Stimulated activated naive B cell treated with anti-CD40 and anti-IgM and Interleukin-4, amounts not matched to agents 10 μg/mL and 1 μg/mL and 100 μg/mL, for 72 hours (primary cell): ENCODE measurements around the gene NADK2.
"Not testable (repeated sequence)": the region's sequence is repeated elsewhere in the genome, so short reads cannot be mapped to it uniquely, and the experiment has no call there.

Experiments
- ATAC-seq, 2 donors: fragments of 150-1000 bp; cut with Tn5 transposase; replicated peaks; 2 replicates each; pipeline ENCODE4 v1.10.0; 2021; ENCODE audit warnings: moderate library complexity in 1 of 2
- DNase-seq: peaks from one replicate; pipeline ENCODE4 v3.0.0; 2021
- H3K27ac Mint-ChIP-seq: one replicate; pipeline ENCODE4 v1.8.0; 2022; ENCODE audit warnings: mild to moderate bottlenecking, mixed read lengths
- H3K27me3 Mint-ChIP-seq, 2 donors: one replicate each; pipeline ENCODE4 v1.8.0; 2022; ENCODE audit warnings: mixed read lengths in 2 of 2
- H3K36me3 Mint-ChIP-seq, 2 donors: one replicate each; pipeline ENCODE4 v1.8.0; 2022; ENCODE audit warnings: mixed read lengths in 2 of 2, mild to moderate bottlenecking in 1 of 2
- H3K4me1 Mint-ChIP-seq, 2 donors: one replicate each; pipeline ENCODE4 v1.8.0; 2022; ENCODE audit warnings: mixed read lengths in 2 of 2, mild to moderate bottlenecking in 1 of 2
- H3K4me3 Mint-ChIP-seq, 2 donors: one replicate each; pipeline ENCODE4 v1.8.0; 2022; ENCODE audit warnings: mild to moderate bottlenecking in 2 of 2, mixed read lengths in 2 of 2, moderate library complexity in 1 of 2
- H3K9me3 Mint-ChIP-seq, 2 donors: one replicate each; pipeline ENCODE4 v1.8.0; 2022; ENCODE audit warnings: mixed read lengths in 2 of 2, mild to moderate bottlenecking in 1 of 2

Gene NADK2

DNA sequence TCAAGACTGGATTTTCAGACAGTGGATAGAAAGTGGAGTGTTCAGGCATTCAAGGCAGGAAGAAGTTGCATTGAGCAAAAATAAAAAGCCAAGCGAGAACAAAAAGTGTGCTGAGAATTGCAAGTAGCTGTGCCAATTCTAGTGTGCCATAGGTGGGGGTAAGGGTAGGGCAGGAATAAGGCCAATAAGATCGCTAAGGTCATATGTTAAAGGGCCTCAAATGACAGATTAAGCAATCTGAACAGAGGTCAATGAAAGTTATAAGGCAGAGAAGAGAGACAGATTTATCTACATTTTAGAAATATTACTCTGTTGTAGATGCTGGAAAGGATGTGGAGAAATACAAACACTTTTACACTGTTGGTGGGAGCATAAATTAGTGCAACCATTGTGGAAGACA is 36.4 kb downstream of the NADK2 start:
- no peak overlapping the region for H3K27ac Mint-ChIP-seq
- H3K27me3 Mint-ChIP-seq, result no peaks in the 10 kb centered on the region
- no peaks in the 10 kb centered on the region for H3K4me1 Mint-ChIP-seq
- ATAC-seq, result no peak
- DNase-seq, result no peak
- H3K4me3 Mint-ChIP-seq, result no peak overlapping the region
- H3K36me3 Mint-ChIP-seq, result peaks cover 20% of the 10 kb centered on the region in 2 donors
- H3K9me3 Mint-ChIP-seq, result peaks cover 0 to 2% of the 10 kb centered on the region in 2 donors

DNA sequence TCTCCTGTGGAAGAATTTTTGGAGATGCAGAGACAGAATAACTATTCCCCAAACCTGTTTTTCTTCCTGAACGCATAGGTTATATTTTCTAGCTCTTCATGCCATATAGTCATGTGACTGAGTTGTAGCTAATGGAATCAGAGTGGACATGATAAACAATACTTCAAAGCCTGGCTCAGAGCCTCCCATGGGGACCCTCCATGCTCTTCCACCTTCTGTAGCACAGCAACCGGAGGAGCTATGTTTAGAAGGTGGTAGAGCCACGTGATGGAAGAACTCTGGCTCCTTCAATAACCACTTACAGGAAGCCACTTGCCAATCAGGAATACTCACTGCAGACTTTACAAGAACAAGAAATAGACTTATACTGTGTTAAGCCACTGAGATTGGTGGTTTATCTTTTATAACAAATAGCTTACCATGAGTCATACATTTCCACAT is 39.2 kb downstream of the NADK2 start:
- Mint-ChIP-seq H3K4me3 (no peak overlapping the region), H3K4me1 (no peaks in the 10 kb centered on the region)
- DNase-seq, result no peak

GRCh38 chr5:36200513-36200912 is 41.2 kb downstream of the NADK2 start:
- Mint-ChIP-seq H3K4me3 (no peak overlapping the region), H3K9me3 (no peaks in the 10 kb centered on the region), H3K27ac (no peak overlapping the region), H3K4me1 (no peaks in the 10 kb centered on the region), H3K36me3 (peaks cover 16 to 28% of the 10 kb centered on the region in 2 donors), H3K27me3 (no peaks in the 10 kb centered on the region)
- ATAC-seq, result no peak
- DNase-seq, result no peak

More for the DNA sequence above, 39.2 kb downstream of the NADK2 start:
- H3K36me3 Mint-ChIP-seq, result peaks cover 21 to 25% of the 10 kb centered on the region in 2 donors
- no peak for ATAC-seq
- no peaks in the 10 kb centered on the region for H3K27me3 Mint-ChIP-seq
- peaks cover 0 to 2% of the 10 kb centered on the region in 2 donors for H3K9me3 Mint-ChIP-seq
- no peak overlapping the region for H3K27ac Mint-ChIP-seq

DNA sequence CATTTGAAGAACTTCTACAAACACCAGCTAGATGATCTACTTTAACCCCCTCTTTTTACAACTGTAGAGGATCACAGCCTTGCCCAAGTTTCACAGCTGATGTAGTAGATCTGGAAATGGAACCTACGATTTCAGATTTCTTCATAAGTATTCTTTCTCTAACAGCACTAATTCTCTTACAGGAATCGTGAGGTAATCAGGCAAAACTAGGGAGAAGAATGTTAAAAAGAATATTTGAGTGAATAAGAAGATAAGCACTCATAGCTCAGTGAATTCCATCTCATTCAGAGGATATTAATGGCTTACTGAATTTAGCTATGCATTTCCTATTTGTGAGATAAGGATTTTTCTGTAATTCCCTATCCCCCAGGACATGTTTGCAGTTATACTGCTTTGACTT is 42.1 kb downstream of the NADK2 start:
- no peak overlapping the region for H3K4me3 Mint-ChIP-seq
- ATAC-seq (no peak), DNase-seq (no peak)
- no peaks in the 10 kb centered on the region for H3K4me1 Mint-ChIP-seq
- no peaks in the 10 kb centered on the region for H3K27me3 Mint-ChIP-seq
- H3K36me3 Mint-ChIP-seq, result peaks cover 15 to 27% of the 10 kb centered on the region in 2 donors
- no peaks in the 10 kb centered on the region for H3K9me3 Mint-ChIP-seq
- no peak overlapping the region for H3K27ac Mint-ChIP-seq

DNA sequence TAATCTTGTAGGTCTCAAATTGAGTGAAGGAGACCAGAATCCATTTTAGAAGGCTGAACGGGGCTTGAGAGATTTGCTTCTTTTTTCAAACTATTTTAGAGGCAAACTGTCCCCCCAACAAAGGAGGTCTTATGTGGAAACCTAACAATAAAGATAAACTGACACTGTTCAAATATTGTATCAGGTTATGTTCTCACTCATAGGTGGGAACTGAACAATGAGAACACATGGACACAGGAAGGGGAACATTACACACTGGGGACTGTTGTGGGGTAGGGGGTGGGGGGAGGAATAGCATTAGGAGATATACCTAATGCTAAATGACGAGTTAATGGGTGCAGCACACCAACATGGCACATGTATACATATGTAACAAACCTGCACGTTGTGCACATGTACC is 42.9 kb downstream of the NADK2 start:
- not testable (repeated sequence) for H3K27ac Mint-ChIP-seq, ATAC-seq, H3K4me3 Mint-ChIP-seq, DNase-seq, H3K27me3 Mint-ChIP-seq, H3K4me1 Mint-ChIP-seq, H3K9me3 Mint-ChIP-seq
- H3K36me3 Mint-ChIP-seq, result peaks cover 15 to 27% of the 10 kb centered on the region in 2 donors

GRCh38 chr5:36198281-36198680 is 43.4 kb downstream of the NADK2 start:
- ATAC-seq, result no peak
- H3K4me3 Mint-ChIP-seq, result no peak overlapping the region

DNA sequence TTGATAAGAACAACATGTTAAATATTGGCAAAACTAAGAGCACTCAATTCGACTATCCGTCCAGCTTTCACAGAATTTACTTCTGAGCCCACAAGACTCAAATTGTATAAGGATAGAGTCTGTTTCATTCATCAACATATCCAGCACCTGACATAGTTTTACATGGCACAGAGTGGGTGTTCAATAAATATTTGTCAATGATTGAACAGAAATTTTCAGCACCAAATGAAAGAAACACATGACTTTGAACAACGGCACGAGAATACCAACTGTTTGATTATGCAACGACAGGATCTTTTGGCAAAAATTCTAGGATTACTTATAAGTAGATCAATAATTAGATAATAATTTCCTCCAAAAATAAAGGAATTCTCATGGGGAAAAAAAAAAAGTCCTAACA is 48.0 kb downstream of the NADK2 start:
- Mint-ChIP-seq H3K4me1 (no peaks in the 10 kb centered on the region), H3K27ac (no peak overlapping the region), H3K9me3 (peaks cover 5 to 8% of the 10 kb centered on the region in 2 donors), H3K36me3 (peaks cover 39 to 54% of the 10 kb centered on the region in 2 donors), H3K4me3 (no peak overlapping the region), H3K27me3 (no peaks in the 10 kb centered on the region)
- DNase-seq (no peak), ATAC-seq (no peak)

More at GRCh38 chr5:36198281-36198680, 43.4 kb downstream of the NADK2 start:
- Mint-ChIP-seq H3K27ac (no peak overlapping the region), H3K36me3 (peaks cover 15 to 27% of the 10 kb centered on the region in 2 donors), H3K4me1 (no peaks in the 10 kb centered on the region), H3K9me3 (no peaks in the 10 kb centered on the region), H3K27me3 (no peaks in the 10 kb centered on the region)
- no peak for DNase-seq

DNA sequence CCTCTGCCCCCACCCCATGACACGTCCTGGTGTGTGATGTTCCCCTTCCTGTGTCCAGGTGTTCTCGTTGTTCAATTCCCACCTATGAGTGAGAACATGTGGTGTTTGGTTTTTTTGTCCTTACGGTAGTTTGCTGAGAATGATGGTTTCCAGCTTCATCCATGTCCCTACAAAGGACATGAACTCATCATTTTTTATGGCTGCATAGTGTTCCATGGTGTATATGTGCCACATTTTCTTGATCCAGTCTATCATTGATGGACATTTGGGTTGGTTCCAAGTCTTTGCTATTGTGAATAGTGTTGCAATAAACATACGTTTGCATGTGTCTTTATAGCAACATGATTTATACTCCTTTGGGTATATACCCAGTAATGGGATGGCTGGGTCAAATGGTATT is 57.3 kb downstream of the NADK2 start:
- DNase-seq, ATAC-seq, H3K27ac Mint-ChIP-seq, H3K27me3 Mint-ChIP-seq, H3K4me3 Mint-ChIP-seq, H3K4me1 Mint-ChIP-seq: not testable (repeated sequence)
- Mint-ChIP-seq H3K9me3 (peaks cover 8 to 12% of the 10 kb centered on the region in 2 donors), H3K36me3 (peaks cover 57 to 70% of the 10 kb centered on the region in 2 donors)

- H3K27ac Mint-ChIP-seq, result no peak overlapping the region
- ATAC-seq (no peak), DNase-seq (no peak)
- peaks cover 0 to 2% of the 10 kb centered on the region in 2 donors for H3K9me3 Mint-ChIP-seq
- H3K36me3 Mint-ChIP-seq, result peaks cover 46 to 60% of the 10 kb centered on the region in 2 donors
- no peaks in the 10 kb centered on the region for H3K27me3 Mint-ChIP-seq
- peaks cover 0 to 6% of the 10 kb centered on the region in 2 donors for H3K4me1 Mint-ChIP-seq
- H3K4me3 Mint-ChIP-seq, result no peak overlapping the region
Observed at GRCh38 chr5:36181774-36182173, 60.0 kb downstream of the NADK2 start.

DNA sequence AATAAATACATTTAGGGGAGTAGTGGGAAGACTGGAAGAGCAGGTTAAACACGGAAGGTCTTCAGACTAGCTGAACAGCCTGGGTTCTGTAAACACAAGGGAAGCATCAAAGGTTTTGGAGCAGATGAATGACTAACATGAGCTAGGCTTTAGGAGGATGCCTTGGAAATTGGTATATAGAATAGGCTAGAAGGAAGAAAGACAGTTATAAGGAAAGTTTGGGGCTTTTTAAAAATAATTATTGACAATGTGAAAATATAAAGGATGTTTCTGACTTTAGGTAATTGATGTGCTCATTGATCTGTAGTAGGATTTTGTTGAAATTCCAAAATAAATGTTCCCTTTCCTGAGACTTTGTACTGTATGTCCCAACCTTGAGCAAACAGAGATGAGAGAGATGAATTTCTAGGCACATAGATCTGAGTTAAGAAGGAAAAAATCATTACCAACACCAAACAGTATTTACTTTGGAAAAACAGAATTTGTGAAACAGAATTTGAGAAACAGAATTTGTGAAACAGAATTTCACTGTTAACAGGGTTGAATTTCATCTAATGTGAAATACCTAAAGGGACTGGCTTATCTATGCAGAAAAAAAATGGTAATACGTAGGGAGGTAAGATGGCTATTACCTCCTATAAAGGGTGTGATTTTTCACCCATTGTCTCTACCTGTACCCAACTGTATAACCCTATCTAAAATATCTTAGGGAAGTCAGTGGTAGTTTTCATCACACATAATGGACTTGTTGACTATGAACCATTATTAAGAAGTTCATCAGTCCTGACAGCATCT is 61.0 kb downstream of the NADK2 start:
- no peak for DNase-seq
- H3K4me3 Mint-ChIP-seq, result no peak overlapping the region
- H3K36me3 Mint-ChIP-seq, result peaks cover 42 to 54% of the 10 kb centered on the region in 2 donors
- peaks cover 0 to 2% of the 10 kb centered on the region in 2 donors for H3K9me3 Mint-ChIP-seq
- H3K4me1 Mint-ChIP-seq, result peaks cover 0 to 6% of the 10 kb centered on the region in 2 donors
- no peaks in the 10 kb centered on the region for H3K27me3 Mint-ChIP-seq
- no peak for ATAC-seq
- H3K27ac Mint-ChIP-seq, result no peak overlapping the region

- Mint-ChIP-seq H3K27me3 (no peaks in the 10 kb centered on the region), H3K36me3 (peaks cover 36 to 51% of the 10 kb centered on the region in 2 donors), H3K27ac (no peak overlapping the region), H3K4me3 (no peak overlapping the region), H3K4me1 (peaks cover 0 to 6% of the 10 kb centered on the region in 2 donors), H3K9me3 (peaks cover 0 to 1% of the 10 kb centered on the region in 2 donors)
- ATAC-seq (no peak), DNase-seq (no peak)
Observed at GRCh38 chr5:36179950-36180349, 61.8 kb downstream of the NADK2 start.

- Mint-ChIP-seq H3K27me3 (no peaks in the 10 kb centered on the region), H3K9me3 (no peaks in the 10 kb centered on the region), H3K36me3 (peaks cover 39 to 51% of the 10 kb centered on the region in 2 donors), H3K27ac (no peak overlapping the region), H3K4me1 (peaks cover 0 to 6% of the 10 kb centered on the region in 2 donors), H3K4me3 (no peak overlapping the region)
- ATAC-seq, result no peak
- no peak for DNase-seq
Observed at GRCh38 chr5:36178524-36178890, 63.2 kb downstream of the NADK2 start.

- no peaks in the 10 kb centered on the region for H3K9me3 Mint-ChIP-seq
- no peak for DNase-seq
- no peak for ATAC-seq
- no peaks in the 10 kb centered on the region for H3K27me3 Mint-ChIP-seq
- peaks cover 0 to 6% of the 10 kb centered on the region in 2 donors for H3K4me1 Mint-ChIP-seq
- H3K4me3 Mint-ChIP-seq, result no peak overlapping the region
- H3K27ac Mint-ChIP-seq, result no peak overlapping the region
- H3K36me3 Mint-ChIP-seq, result peaks cover 42 to 51% of the 10 kb centered on the region in 2 donors
Observed at GRCh38 chr5:36177715-36178523, 63.8 kb downstream of the NADK2 start.

DNA sequence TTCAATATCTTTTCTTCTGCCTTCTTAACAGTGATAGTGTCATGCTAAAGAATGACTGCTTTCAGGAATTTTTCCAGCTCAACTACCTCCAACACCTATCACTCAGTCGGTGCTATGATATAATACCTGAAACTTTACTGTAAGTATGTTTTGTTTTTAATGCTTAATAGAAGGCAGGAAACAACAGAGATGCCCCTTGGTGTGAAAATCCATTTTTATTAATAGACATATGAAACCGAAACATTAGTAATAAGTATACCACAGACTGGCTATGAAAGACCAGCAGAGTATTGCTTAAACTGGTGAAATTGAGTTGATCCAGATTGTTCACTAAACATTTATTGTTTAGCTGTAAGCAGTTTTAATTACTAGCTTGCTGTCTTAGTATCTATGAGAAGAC is 64.6 kb downstream of the NADK2 start:
- no peak for DNase-seq
- H3K27me3 Mint-ChIP-seq, result no peaks in the 10 kb centered on the region
- H3K36me3 Mint-ChIP-seq, result peaks cover 42 to 51% of the 10 kb centered on the region in 2 donors
- peaks cover 0 to 6% of the 10 kb centered on the region in 2 donors for H3K4me1 Mint-ChIP-seq
- no peak overlapping the region for H3K4me3 Mint-ChIP-seq
- no peak overlapping the region for H3K27ac Mint-ChIP-seq
- ATAC-seq, result no peak
- no peaks in the 10 kb centered on the region for H3K9me3 Mint-ChIP-seq
